Stimulated activated CD8-positive, alpha-beta memory T cell treated with anti-CD3 and anti-CD28 coated beads, Interleukin-12 subunit alpha, Interleukin-12 subunit beta, amount 100 ng/mL, for 1 hour (primary cell): ENCODE data around the gene AQP5.

Experiments used
- DNase-seq: peaks from one replicate; pipeline ENCODE4 v3.0.0-alpha.2; 2020; ENCODE audit warnings: low read depth

Gene AQP5

GRCh38 chr12:49932533-49933130 lies 29.0 kb upstream of the AQP5 start:
- DNase-seq: no peak

GRCh38 chr12:49933796-49934195 lies 27.9 kb upstream of the AQP5 start:
- no peak for DNase-seq

DNA sequence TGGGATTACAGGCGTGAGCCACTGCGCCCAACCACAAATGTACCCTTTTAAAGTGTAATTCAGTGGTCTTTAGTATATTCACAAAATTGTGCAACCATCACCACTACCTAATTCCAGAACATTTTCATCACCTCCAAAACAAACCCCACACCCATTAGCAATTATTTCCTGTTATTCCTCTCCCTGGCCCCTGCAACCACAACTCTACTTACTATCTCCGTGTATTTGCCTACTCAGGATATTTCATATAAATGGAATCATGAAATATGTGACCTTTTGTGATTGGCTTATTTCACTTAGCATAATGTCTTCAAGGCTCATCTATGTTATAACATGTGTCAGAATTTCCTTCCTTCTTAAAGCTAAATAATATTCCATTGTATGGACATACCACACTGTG lies 27.2 kb upstream of the AQP5 start:
- DNase-seq: no peak

- no peak for DNase-seq
Measured at GRCh38 chr12:49936925-49937324, 24.7 kb upstream of the AQP5 start.

- no peak for DNase-seq
Measured at GRCh38 chr12:49937639-49938300, 23.9 kb upstream of the AQP5 start.

GRCh38 chr12:49939307-49939706 lies 22.4 kb upstream of the AQP5 start:
- no peak for DNase-seq

GRCh38 chr12:49939707-49940106 lies 22.0 kb upstream of the AQP5 start:
- DNase-seq: no peak

DNA sequence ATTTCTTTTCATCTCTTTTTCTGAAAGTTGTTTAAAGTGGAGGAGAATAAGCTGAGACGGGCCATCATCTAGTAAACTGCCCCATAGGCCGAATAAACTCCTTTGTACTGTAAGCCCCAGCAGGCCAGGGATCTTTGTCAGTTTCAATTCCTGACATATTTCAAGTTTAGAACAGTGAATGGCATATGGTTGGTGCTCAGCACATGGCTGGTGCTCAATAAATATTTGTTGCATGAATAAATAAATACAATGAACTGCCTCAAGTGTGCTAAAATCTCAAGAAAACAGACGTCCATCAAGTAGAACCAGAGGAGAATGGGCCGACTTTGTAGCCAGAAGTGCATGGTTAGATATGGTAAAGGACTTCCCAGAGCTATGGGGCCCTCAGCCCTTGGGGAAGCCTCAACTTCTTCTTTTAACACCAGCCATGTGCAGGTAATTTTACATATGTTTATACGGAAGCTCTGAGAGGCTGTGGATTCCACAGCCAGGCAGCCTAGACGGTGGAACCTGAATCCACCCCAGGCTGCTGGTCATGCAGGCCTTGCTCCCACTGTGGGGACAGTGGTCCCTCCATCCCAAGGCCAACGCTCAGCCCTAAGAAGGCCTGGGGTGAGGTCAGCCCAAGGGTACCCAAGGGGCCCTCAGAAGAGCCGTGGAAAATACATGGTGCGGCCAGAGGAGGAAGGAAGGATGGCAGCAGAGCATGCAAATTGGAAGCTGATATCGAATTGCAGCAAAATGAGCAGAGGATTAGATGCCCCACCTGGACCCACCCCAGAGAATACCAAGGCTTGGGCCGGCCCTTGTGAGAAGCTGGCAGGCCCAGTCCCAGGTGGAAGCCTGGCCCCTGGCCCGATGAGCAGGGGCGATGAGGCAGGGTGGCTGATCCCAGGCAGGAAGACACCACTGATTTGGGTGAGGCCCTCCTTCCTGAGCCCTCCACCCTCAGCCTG lies 19.8 kb upstream of the AQP5 start:
- no peak for DNase-seq

DNA sequence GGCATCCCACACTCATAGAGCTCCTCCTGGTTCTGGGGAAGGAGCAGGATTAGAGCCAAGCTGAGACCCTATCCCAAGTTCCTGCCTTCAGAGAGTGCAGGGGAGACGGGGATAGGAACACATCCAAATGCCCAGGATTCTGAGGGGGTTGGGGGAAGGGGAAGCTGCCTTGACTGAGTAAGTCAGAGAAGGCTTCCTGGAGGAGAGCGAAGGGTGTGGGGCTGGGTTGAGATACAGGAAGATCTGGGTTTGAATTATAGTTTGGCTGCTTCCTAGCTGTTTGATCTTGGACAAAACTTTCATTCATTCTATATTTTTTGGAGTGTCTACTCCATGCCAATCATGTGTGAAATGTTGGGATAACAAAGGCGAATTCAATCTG lies 19.2 kb upstream of the AQP5 start:
- no peak for DNase-seq

DNA sequence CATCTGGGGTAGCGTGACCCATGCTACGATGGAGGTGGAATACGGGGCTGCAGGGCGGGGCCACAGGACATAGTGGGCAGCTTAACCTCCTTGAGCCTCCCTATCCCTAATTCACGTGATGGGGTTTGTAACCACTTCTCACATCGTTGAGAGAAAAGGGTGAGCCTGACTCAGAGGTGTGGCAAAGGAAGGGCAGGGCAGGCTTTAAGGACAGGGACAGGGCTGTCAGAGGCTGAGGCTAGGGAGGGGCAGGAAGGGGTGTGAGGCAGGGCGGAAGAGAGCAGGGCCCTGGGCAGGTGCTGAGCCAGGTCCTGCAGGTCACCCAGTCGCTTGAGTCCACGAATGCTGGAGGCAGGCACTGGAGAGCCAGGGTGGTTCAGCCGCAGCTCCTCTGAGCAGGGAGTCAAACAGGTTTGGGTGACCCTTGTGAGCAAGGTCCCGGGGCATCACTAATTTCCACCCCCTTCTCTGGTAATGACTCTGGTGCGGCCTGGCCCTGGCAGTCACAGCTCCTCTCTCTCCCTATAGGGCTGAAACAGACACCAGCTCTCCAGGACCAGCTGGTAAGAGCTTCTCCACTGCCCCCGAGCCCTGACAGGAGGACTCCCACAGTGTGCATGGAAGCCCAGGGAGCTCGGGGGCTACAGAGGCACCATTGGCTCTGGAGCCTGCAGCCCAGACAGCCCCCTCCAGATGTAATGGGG lies 18.6 kb upstream of the AQP5 start:
- no peak for DNase-seq

DNA sequence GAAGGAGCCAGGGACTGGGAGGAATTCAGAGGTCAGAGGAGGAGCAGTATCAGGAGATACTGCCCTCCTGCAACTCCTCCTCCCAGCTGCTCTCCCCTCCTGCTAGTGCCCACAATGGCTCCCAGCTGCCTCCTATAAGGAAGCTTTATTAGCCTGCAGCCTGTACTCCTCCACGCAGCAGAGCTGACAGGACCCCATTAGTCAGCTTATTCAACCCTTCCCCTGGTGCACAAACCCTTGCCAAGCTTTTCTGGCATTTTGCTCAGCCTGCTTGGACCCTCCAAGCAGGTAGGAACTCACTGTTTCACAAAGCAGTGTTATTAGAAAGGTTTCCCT lies 18.1 kb upstream of the AQP5 start:
- no peak for DNase-seq

- DNase-seq: no peak
Measured at GRCh38 chr12:49944046-49944445, 17.6 kb upstream of the AQP5 start.

- no peak for DNase-seq
Measured at GRCh38 chr12:49944718-49945117, 17.0 kb upstream of the AQP5 start.

- peak; percentile 66 for DNase-seq
Measured at GRCh38 chr12:49945394-49946080, 16.1 kb upstream of the AQP5 start.

- DNase-seq: no peak
Measured at GRCh38 chr12:49946086-49946485, 15.6 kb upstream of the AQP5 start.

GRCh38 chr12:49946497-49946896 lies 15.2 kb upstream of the AQP5 start:
- no peak for DNase-seq

DNA sequence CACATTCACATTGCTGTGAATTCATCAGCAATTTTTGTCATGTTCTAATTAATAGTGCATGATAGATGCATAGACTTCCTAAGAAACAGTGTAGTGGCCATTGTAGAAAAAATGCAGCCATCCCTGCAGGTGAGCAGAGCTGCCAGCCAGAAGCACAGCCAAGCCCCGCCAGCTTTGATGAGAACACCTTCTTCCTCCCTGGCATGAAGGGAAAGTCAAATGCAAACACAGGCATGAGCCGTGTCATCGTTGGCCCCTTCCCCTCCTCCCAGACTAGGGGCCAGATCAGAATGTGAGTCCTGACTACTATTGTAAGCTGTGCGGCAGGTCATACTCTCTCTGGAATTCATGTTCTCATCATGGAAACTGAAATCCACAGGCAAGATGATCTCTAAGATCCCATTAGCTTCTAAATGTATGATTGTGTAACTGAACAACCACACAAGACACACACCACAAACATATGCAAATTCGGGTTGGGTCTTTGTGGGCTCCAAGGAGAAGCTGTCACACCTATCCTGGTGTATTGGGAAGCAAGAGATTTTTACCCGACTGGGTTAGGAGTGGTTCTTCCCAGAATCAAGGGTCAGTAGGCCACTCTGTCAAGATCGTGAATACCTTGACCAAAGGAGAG lies 14.0 kb upstream of the AQP5 start:
- DNase-seq: no peak

DNA sequence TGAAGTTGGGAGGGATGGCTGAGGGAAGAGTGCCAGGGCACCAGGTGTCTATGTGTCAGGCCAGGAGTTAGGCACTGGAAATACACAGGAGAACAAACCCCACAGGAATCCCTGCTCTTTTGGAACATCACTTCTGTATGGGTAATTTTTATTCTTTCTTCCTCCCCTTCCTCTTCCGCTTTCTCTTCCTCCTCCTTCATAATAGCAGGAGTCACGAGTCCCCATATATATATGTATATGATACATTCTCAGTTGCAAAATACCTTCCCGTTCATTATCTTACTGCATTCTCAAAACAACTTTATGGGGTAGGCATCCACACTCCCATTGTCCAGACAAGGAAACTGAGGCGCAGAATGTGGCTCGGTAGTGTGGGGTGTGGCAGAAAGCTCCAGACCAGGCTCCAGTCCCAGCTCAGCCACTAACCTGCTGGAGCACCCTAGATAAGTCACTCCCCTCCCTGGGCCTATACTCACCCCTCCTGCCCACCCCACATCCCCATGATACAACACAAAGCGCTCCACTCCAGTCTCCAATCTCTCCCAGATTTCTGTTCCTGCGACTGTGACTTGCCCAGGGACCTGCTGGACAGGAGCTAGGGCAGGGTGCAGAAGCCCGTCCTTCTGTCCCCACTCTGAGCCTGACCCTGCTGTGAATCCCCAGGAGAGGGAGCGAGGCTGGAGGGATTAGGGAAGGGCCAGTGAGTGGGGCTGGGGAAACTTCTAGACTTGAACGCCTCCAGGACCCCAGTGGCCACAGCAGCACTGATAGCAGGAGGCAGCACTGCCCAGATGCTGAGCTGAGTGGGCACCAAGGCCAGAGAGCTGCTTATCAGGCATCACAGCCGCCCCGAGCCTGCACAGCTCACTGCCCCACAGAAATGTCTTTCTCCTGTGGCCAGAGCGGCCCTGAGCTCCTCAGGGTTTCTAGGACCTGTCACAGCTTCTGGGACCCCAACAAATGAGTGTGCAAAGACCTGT lies 12.5 kb upstream of the AQP5 start:
- DNase-seq: no peak

DNA sequence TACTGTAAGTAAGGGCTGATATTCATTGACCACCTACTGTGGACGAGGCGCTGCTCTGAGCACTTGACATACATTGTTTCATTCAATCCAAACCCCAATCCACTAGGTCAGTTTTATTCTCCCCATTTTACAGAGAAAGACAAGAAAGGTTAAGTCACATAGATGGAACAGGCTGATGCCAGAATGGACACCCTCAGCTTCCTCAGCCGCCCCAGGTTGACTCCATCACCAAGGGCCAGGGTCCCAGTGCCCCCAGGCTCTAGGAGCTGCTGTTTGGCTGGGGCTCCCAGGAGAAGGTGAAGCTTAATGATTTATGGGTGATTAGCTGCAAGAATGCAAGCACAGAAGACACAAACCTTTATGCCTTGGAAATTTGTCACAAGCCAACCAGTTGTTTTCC lies 11.8 kb upstream of the AQP5 start:
- DNase-seq: no peak
